Posterior vena cava (tissue), 2 donors: ENCODE measurements around the gene EVC2. TPM values are rescaled to one million over a fixed set of nuclear protein-coding genes. Genes with fewer than 3 reads are reported as not detected.

ENCODE experiments used
- DNase-seq: peaks from one replicate; pipeline ENCODE4 v3.0.0-alpha.2; 2020; ENCODE audit warnings: low spot score
- intact Hi-C, 2 donors: fragments of 100-400 bp; cut with DNase I; formaldehyde crosslinking; loops; one replicate each; pipeline versions ENCODE4 v1.14.1 to v1.14.2; 2022 to 2023
- total RNA-seq, 2 donors: library from RNA; stranded (reverse); fragmentation: NEBNext Ultra II Directional; extraction: Animal tissue kit (Norgen Biotek cat#: 25700); gene quantifications; one replicate each; pipeline ENCODE4 v1.2.1, GENCODE V29; 2021
- donor health status: DM: yes; HTN: yes; CAD: no.
- donor health status: DM: yes; HTN: yes; CAD: no.

Gene EVC2
- total RNA-seq, 2 donors from 2014 or later, result 7.0 to 7.1 TPM

DNA sequence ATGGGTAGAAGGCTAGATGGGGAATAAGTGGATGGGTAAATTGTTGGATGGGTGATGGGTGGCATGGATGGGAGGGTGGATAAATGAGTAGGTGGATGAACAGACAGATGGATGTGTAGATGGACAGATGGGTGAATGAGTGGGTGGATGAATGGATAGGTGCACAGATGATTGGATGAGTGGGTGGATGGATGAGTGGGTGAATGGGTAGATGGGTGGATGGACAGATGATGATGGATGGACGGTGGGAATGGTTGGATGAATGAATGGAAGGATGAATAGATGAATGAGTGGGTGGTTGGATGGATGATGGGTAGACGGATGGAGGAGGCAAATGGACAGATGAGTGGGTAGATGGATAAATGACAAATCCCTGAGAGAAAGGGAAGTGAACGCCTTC is 68.3 kb downstream of the EVC2 start:
- intact Hi-C loops, result no loop called here
- no peak for DNase-seq

DNA sequence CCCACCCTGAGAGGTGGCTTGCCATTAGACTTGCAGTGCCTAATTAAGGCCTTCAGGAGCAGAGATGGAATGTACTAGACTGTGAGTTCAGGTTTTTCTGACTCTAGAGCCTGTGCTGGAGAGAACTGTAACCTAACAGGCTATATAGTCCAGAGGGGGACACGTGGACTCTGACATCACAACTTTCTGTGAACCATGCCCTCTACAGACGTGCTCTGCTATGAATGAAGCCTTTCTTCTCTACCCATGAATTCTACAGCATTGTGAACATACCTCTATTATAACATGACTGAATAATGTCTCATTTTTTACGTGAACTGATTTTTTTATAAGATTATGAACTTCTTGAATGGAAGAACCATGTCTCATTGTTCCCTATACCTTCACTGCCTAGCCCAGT is 68.8 kb downstream of the EVC2 start:
- intact Hi-C loops, result no loop called here
- DNase-seq, result no peak

DNA sequence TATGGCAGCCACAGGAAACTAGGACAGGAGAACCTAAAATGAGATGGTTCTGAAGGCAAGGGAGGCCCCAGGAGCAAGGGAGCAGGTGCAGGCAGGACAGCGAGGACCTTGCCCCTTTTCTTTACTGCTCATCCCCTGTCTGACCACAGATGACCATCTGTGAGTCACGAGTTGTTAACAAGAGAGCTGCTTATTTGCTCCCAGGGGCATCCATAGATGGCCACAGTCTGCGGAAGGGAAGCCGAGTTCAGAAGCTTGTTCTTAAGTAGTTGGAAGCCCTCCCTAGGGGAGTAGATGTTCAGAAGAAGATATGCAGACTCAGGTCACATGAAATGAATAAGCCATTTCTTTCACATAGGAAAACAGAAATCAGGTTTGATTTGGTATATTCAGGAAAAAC is 69.4 kb downstream of the EVC2 start:
- intact Hi-C loops, result no loop called here
- DNase-seq, result no peak

DNA sequence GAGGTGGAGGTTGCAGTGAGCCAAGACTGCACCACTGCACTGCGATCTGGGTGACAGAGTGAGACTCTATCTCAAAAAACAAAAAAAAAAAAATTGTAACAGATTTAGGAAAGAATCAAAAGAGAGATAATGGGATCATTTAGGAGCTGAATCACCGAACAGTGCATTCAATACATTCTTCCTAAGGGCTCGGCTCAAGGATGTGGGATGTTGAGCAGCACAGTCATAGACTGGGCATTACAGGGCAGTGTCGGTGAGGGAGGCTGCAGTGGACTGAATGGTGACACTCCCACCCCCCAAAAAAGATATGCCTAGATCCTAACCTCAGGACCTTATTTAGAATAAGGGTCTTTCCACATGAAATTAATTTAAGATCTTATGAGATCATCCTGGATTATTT is 70.0 kb downstream of the EVC2 start:
- intact Hi-C loops, result no loop called here
- no peak for DNase-seq

DNA sequence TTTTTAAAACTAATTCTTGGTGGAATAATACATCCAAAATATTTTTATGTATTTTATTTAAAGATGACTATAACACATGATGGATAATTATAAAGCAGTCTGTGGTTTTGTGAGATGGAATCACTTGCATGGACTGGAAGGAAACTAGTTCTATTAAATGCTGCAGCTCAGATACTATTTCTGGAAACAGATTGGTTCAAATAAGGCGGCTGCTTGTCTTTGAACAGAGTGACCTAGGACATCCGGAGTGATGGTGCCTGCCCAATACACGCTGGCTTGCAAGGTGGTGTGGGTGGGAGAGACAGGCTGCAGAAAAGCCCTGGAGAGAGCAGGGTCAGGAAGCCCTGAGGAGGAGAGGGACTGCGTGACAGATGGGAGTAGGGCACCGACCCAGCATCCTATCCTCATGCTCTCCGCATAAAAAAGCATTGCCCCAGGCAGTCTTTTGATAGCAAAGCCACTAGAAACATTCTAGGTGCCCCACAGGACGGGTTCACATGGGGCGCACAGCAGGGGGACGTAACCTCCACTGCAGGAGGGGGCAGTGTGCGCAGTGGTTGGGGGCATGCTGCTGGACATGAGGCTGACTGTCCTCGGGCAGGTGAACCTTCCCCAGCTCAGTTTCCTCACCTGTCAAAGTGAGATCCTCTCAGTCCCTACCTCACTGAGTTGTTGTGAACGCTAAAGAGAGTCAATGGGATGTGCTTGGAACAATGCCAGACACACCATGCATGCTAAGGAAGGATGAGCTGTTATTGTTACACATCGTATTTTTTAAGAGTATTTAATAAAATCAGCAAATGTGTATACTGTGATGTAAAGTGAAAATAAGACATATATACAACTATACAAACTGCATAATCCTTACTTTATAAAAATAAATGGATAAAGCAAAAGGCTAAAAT is 71.3 kb downstream of the EVC2 start:
- intact Hi-C loops, result no loop called here
- no peak for DNase-seq

DNA sequence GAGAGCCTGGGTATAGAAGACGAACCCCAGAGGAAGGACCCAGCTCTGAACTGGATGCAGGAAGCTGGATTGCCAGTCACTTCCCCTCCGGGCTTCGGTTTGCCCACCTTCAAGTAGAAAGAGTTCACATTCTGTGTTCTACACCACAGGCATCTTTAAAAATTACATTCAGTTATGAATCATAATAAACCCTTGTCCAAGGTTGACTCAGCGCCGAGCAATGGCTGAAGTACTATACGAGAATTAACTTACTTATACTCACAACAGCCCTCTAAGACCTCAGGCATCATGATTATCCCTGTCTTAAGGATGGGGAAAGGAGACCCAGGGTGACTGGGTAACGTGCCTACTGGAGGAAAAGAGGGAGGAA is 72.5 kb downstream of the EVC2 start:
- no peak for DNase-seq
- intact Hi-C loops, result no loop called here

DNA sequence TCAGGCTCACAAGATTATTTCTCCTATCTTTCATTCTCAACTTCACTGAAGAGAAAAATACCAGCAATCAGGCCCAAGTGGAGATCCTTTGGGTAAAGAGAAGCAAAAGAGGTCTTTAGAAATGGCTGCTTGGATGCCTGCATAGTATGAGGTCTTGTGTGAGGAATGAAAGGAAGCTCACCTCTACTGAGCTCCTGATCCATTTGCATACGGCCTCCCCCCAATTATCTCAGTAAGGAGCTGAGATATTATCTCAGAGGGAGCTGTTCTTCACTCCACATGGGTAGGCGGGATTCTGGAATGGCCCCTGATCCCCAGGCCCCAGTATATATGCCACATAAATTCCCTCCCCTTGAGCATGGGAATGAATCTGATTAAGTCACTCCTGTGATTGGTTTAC is 75.8 kb downstream of the EVC2 start:
- intact Hi-C loops, result no loop called here
- no peak for DNase-seq

DNA sequence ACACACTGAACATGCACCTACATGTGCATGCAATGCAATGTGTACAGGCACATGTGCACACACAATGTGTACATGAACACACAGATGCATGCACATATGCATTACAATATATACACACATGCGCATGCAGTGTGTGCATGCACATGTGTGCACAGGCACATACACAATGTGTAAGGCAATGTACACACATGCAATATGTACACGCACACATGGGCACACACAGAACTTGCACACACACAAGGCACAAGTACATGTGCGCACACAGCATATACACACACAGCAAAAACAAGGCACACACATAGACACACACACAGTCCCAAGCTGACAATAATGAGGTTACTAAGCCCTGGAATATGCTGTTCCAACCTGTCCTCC is 76.3 kb downstream of the EVC2 start:
- DNase-seq, result no peak
- intact Hi-C loops, result no loop called here

DNA sequence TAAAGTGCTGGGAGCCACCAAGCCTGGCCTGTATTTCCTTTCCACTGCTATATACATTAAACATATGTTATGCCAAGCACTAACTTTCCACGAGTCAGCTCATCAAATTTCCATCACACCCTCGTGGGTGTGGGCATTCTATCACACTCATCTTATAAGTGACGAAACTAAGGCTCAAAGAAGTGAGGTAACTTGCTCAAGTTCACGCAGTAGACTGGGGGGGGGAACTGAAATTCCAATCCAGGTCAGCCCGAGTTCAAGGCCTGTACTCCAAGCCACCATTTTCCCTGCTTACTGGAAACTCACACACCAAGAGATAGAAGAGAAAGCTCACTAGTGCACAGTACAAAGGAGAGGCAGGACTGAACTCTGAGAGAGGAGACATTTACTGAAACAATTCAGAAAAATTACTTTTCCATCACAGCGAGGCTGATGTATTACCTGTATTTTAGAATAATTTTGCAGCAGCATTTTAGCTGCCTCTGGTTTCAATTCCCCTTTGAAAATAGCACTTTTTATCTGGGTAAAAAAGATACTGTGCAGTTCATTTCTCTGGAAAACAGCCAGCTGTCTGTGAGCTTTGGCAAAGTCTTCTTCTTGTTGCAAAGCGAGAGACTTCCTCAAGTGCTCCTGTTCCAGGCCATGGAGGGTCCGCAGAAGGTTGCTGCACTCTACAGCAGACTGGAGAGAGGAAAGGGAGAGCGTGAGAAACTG is 76.8 kb downstream of the EVC2 start:
- no peak for DNase-seq
- intact Hi-C loops, result no loop called here

DNA sequence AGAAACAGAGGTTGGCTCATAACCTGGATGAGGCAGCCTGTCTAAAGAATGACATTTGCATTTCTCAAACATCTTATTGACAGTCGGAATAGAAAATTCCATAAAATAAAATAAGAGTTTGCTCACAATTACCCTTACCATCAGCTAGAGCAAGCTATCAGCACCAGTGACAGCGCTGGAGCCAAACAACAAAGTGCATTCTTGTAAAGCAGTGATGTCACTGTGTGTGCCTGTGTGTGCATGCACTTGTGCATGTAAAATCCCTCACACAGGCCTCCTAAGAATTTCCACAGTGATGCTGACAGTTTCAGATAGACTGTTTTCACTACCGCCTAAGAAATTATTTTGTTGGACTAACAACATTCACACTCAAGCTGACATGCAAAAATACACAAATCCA is 77.6 kb downstream of the EVC2 start:
- intact Hi-C loops, result no loop called here
- DNase-seq, result no peak

DNA sequence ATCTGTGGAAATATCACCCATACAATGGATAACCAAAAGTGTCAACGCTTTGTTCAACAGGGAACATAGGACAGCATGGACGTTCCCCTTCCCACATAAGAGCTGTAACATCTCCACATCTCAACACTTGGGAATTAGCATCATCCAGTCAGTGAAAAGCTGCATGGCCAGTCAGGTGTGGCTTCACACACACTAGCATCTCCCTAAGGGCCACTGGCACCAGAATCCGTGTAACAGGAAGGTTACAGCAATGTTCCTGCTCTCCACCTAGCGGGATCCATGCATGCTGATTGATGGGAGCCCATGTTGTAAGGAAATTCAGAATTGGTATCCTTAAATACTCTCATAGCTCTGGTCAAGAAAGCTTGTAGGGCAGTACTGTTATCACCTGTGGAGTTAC is 78.8 kb downstream of the EVC2 start:
- intact Hi-C loops, result no loop called here
- DNase-seq, result no peak

DNA sequence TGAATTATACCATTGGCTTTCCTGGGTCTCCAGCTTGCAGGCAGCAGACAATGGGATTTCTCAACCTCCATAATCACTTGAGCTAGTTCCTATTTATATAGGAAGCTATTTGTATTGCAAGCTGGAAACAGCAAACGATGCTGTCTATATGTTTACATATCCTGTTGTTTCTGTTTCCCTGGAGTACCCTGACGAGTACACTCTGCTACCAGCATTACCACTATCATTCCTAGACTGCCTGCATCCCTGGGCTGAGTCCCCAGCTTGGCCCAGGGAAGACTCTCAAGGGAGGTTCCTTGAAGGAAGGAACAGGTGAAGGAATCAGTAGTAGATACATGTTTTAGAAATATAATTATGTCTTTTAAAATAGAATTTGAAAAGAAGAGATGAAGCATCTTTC is 81.4 kb downstream of the EVC2 start:
- intact Hi-C loops, result no loop called here

DNA sequence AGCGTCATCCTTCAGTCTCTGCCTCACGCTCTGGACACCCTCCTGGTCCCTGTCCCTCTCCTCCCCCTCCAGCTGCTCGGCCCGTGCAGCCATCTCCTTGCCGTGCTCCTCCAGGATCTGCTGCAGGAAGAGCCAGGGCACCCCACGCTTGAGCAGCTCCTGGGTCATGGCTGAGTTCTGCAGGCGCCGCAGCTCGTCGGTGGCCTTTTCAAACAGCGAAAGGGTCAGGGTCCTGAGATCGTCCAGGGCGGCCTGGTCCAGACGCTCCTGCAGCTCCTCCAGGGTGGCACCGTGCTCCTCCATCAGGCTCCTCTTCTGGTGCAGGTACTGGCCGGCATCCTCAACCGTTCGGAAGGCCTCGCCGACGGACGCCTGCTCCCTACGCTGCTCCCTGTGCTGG is 85.8 kb downstream of the EVC2 start:
- DNase-seq, result no peak
- intact Hi-C loops, result no loop called here

More for the DNA sequence above, 81.4 kb downstream of the EVC2 start:
- no peak for DNase-seq

DNA sequence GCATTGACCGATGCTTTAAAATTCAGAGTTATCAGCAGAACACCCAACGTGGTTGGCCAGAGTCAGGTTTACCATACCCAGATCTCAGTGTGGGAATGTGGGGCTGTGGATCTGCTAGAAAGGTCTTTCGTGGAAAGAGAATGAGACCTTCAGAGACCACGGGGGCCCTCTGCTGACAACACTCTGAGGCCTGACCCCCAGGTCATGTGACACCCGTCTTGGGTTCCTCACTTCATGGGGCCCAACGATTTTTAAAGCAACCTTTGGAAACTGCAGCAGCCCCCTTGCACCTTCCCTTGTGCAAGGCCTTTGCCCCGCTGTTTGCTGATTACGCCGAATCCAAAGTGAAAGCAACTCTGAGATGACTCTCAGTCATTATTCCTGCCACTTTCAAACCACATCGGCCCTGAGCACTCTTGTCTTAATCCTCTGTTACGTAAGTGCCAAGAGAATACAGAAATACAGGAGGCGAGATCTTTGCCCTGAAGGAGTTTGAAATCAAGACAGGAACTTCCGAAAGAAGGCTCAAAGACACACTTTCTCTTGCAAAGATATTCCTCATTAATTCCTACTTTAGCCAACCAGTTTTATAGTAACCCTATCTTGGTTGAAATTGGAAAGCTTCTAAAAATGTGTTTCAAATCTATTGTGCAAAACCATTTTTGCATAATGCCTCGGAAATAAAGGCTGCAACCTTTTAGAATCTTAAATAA is 88.3 kb downstream of the EVC2 start:
- intact Hi-C loops, result no loop called here
- DNase-seq, result no peak

DNA sequence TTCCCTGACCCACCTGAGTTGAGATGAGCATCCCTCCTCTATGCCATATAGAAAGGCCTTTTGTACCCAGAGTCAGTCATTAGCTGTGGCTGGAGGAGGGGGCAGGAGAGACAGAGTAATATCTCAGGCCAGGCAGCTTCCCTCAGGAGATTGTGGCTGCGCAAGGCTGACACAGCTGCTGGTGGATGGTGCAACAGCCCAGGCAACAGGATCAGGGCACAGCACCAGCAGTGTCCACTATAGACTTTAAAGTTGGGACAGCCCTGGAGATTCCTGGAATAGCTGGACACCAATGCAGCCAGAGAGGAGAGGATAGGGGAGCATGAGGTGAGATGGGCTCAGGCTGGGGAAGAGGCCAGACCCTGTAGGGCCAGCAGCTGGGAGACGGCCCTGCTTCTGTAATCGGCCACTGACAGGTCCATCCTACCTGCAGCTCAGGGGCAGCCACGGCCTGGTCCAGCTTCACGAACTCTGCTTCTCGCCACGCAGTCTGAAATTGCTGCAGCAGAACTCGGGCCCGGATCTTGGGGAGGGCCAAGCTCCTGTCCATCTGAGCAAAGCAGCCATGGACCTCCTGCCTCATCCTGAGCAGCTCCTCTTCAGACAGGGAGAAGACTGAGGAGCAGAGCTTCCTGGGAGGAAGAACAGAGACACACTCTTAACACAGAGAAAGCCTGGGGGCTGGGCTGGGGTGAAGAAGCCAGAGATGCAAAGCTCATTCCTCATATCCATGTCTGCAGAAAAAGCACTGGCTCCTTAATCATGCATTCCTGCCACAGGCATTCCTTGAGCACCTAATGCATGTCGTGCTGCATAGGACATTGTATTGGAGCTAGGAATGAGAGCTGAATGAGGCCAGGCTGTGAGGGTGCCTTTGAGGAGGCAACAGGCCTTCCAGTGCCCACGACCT is 90.1 kb downstream of the EVC2 start:
- DNase-seq, result no peak
- intact Hi-C loops, result no loop called here

DNA sequence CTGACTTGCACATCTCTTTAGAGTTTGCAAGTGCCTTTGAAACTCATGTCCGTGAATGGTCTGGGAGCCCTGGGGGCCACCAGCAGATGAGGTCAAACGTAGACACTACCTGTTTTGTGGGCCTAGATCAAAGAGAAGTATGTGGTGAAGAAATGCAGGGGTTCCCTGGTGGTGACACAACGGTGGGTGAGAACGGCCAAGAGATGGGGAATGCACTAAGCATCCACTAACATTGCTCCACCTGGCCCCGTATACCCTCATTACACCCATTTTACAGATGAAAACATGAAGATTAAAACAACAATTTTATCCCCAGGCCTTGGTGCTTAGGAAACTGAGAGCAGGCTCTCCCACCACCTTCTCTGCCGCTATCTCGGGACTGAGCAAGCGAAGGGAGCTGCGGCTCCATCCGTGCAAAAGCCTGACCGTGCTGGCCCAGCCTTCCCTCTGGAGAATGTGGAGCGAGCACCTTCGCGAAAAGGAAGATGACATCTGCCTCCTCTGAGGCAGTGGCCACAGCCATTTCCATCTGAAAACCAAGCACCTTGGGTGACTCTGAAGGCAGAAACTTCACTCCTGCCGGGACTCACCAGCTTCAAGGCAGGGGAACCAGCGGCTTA is 91.9 kb downstream of the EVC2 start:
- intact Hi-C loops, result no loop called here
- no peak for DNase-seq

DNA sequence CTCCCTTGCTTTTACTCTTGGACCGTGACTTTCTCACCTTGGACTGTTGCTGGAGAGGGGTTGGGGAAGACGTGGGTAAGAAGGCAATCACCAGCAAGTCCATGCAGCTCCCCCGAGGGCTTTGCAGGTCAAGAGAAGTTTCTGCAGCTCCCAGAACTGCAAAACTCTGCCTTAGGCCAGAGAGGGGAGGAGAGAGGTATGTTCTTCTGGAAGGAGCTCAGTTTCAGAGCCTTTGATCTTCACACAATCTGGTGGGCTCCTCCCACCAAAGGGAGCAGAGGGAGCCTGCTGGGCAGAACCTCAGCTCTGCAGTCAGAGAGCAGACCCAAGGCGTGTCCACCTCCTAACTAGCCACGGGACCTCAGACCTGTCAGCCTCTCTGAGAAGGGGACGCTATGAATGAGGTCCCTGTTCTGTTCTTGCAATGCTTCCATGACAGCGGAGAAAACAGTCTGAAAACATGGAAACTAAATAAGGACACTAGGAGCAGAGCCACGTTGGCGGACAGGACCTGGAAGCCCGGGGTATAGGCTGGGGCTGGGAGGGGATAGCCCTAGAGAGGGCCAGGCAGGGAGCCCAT is 92.8 kb downstream of the EVC2 start:
- intact Hi-C loops, result no loop called here
- no peak for DNase-seq

DNA sequence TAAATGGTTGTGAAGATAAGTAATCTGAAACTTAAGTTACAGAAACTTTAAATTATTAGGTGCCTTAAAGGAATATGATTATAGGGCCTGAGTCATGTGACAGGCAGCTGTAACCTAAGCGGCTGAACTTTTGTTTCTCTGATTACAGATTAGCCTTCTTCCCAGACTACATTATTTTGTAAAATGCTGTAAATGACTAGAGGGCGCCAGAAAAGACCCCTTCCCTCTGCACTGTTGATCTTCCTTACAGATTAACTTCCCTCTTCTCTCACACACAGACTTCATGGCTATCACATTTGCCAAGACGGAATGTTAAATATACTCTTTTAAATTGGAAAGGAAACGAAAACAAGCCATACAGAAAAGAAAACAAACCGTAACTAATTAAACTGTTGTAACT is 96.6 kb downstream of the EVC2 start:
- DNase-seq, result no peak
- intact Hi-C loops, result no loop called here
